Activated CD8-positive, alpha-beta memory T cell treated with anti-CD3 and anti-CD28 coated beads for 4 hours (primary cell): ENCODE results near the gene CIB4.

Experiments used
- DNase-seq, 2 donors: peaks; one replicate each; pipeline ENCODE4 v3.0.0-alpha.2; 2020; ENCODE audit warnings: low read depth in 2 of 2

Gene CIB4

DNA sequence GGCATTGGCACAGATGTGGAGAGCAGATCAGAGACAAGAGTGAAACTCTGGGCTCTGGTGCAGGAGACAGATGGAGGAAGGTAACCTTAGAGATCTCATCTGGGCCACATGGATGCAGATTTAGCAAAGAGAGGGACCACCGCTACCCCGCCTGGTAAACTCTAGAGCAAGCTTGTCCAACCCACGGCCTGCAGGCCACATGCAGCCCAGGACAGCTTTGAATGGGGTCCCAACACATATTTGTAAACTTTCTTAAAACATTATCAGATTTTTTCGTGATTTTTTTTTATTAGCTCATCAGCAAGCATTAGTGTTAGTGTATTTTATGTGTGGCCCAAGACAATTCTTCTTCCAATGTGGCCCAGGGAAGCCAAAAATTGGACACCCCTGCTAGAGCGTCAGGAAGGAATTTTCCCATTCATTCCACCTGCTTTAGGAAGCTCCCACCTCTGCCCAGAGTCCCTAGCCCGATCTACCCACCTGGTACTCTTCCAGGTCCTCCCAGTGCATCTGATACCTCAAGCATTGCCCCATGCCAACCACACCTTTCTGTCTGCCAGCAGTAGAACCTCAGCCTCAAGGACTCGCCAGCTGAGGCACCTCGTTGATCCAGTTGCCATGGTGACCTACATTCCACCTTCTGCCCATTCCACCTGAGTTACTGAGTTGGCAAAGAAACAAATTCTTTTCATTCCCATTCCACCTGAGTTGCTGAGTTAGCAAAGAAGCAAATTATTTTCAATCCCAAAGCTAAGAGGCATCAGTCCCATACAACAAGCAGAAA, at the start of gene CIB4:
Gene CIB4 (minus strand): TSS at position 586 of the 784 bp plus-strand sequence. CDS start 52 bp downstream, at position 534.
- DNase-seq, result no peak

DNA sequence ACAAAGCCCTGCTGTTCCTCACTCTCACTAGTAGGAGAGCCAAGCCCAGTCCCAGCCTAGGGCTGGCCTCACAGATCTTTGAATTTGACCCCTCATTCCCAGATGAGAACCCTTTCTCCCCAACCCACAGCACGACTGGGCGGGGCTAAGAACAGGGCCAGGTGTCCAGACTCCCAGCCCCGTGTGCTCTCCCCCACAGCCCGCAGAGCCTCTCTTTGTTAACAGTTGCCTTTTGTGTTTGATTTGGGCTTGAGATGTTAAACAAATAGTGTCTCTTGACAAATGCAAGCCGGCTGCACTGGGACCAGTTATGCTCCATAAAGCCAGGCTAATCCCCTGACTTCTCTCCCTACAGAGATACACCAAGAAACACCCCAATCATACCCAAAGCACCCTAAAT, 46.6 kb upstream of the CIB4 start:
- DNase-seq, result no peak

DNA sequence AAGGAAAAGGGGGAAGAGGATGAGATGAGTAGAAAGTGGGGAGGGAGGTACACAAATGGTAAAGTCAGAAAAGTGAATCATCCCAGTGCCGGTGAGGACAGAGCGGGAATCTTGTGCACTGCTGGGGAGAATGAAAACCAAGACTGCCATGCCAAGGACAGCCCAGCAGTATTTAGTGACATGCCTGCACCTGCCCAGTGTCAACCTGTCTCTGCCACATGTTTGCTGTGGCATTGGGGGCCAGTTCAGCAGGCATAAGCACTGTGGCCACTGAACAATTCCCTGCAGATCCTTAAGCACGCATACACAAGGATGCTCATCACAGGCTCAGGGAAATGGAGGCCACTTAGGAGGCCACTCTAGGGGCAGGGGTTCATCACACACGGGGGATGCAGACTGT, 46.2 kb upstream of the CIB4 start:
- no peak for DNase-seq

DNA sequence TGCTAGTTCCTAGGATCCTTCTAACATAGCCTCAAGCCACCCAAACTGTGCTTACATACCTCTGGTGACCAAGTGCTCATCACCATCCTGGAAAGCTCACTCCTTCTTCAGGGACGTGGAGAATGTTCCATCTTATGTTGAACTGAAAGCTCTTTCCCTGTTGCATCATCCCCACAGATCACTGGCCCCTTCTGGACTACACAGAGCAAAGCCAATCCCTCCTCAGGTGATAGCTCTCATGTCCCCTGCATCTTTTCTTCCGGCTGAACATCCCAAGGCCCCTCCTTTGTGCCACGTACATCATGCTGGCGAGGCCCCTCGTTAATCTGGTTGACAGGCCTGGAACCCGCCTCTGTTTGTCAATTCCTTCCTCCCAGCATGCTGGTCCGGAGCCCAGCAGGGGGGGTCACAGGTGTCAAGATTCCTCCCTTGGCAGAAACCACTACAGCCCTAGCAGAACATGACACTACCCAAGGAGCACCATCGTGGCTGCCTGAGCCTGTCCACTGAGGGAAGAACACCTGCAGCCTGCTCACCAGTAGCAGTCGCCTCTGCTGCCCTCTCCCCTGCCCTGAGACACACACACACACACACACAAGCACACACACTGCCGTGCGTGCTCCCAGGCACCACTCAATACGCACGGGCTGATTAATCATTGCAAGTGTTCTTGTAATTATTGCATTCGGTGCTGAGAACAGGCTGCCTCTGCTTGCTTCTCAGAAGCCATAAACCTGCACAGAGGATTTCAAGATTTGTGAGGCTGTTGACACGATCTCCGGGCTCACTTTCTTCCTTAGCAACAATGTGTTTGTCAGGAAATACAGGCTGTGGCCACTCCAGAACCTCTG, 45.0 kb upstream of the CIB4 start:
- DNase-seq, result no peak

DNA sequence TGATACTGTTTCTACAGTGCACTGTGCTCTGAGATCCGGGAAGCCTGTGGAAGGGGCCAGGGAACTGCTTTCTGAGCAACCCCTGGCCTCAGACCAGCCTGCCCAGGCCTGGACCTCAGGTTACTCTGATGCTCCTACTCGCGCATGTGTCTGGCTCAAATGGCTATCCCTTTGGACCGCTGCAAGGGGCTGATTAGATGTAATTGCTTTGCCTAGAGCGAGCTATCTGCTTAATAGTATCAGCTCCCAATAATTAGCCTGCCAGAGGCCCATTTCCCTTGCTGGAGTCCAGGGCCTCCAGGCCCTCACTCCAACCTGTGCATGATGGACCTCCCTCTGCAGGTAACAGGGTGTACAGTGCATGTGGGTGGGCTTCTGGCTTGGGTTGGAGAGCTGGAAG, 44.2 kb upstream of the CIB4 start:
- DNase-seq, result no peak

DNA sequence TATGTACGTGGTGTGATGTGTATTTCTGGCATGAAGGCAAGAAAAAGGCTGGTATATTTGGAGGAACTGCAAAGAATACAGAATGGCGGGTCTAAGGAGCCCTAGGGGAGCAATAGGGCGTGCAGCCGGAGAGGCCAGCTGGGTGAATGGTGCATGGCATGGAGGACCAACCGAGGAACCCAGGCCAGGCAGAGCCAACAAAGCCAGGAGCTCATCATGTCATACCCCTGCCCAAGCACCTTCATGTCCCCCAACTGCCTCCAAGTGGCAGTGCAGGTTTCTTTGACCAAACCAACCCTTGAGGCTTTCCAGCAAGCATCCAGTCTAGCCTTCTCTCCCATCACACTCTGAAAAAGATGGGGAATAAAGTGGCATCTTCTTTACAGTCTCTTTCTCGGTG, 42.4 kb upstream of the CIB4 start:
- DNase-seq, result no peak

DNA sequence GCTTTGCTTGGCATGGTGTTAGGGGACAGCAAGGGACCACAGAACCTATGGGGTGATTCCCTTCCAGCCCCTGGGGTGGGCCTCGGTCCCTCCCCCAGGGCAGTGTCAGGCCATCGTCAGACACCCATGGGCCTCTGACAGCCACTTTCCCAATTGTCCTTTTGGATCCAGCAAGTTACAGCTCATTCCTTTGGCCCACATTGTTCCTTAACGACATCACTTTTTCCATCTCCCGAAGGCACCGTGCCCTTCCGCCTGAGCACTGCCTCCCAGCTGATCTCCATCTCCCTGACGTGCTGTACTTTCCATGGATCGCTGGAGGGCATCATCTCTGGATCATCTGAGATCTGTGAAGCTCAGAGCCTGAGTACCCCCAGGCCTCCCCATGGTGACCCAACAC, 41.0 kb upstream of the CIB4 start:
- DNase-seq, result no peak

DNA sequence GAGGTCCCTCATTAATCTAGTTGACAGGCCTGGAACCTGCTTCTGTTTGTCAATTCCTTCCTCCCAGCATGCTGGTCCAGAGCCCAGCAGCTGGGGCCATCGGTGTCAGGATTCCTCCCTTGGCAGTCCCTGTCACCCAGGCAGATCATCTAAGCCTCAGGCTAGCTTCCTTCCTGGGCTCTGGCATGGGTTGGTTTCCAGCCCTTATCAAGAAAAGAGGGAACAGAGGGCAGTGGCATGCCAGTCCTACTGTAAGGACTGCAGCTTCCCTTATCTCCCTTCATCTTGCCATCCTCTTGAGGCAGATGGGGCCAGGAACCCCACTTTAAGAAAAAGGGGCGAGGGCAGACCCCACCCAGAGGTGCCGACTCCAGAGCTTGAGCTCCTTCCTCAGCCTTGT, 40.5 kb upstream of the CIB4 start:
- DNase-seq, result no peak

DNA sequence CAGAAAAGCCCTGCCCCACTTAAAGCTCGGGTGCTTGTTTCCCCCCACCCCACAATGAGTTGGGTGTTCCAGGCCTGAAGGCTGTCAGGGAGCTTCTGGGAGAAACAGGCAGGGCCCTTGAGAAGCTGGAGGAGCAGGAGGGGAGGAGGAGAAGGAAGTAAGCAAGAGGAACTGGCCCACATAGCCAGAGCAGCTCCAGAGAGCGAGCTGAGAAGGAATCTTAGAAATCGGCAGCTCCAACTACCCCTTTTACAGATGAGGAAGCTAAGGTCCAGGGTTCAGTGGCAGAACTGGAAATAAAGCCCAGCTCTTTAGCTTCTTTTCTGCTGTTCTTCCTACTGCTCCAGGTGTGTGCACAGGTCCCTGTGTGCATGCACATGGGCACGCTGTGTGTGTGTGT, 38.7 kb upstream of the CIB4 start:
- DNase-seq, result no peak

DNA sequence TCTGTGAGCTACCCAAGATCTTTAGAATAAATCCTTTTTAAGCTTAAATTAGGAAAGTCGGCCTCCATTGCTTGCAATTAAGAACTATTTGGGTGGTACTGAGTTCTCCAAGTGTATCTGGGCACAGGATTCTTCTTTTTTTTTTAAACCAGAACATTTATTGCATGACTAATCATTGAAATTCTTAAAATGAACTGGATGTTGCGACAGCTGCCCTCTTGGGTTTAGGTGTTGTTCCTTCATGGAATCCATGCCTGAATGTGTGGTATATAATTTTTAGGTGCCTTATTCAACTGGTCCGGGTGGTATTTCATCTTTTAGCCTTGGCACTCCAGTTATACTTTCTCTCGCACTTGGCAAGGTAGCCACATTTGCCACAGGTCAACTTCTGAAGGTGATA, 36.9 kb upstream of the CIB4 start:
- DNase-seq, result no peak

DNA sequence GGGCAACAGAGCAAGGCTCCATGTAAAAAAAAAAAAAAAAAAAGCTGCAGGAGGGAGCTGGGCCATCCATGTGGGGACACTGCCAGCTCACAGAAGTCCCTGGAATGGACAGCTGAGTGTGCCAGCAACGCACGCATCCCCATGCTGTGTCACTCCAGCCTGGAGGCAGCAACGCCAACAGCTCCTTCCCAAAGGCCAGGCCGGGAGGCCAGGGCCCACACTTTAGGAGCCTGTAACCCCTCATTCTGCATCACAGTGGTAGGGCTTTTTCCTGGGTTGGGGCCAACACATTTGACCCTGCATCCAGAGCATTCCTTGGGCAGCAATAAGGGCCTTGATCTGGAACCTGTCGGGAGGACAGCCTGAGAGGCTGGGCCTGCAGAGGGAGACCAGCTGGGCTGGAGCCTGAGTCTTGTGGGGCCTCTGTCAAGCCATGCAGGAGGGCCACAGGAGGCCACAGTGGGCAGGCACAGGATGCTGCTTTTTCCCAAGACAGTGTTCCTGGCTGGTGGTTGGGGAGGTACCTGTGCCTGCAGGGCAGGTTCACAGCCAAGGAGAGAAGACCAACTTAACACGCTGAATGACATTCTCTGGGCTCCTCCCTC, 34.6 kb upstream of the CIB4 start:
- no peak for DNase-seq

DNA sequence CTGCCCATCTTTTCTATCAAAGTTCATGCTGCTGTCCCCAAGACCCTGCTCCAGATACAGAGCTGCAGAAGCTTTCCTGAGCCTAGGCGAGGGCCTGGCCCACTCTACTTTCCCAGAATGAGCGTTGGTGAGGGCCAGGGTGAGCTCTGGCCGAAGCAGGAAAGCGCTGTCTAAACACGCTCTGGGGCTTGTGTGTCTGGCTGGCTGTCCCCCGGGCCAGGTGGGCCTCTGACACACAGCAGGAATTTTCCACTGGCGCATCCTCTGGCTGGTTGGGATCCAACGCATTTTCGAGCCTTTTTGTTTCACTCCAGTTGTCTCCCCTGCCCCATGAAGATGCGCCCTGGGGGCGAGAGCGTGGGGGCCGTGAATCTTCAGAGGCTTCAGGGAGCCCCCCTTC, 33.6 kb upstream of the CIB4 start:
- DNase-seq, result no peak

DNA sequence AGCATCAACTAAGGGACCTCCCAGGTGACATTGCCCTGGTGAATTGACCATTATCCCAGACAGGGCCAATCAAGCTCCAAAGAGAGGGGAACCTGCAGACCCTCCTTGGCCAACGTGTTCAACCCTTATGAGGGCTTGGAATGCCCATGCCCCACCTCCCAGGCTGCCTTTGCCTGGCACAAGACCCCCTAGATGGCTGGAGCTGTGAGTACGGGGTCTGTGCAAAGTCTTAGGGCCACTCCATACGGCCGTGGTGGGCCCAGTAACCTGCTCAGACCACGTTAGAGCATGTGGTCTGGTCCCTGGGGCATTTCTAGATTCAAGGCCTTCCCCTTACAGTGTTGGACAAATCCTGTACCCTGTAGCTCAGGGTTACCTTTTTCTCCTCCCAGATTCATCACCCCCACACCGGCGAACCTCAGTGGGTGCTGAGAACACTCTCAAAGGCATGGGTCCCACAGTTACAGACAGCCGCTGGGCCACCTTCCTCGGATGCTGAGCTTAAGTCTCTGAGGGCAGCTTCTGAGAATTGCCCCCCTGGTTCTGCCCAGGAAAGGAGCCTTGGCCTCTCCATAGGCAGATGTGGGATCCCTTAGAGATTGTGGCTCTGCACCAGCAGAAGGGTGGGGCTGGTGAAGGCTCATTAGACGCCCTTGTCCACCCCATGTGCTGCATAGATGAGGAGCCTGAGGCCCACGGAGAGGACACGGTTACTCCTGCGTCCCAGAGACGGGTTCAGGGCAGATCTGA, 33.0 kb upstream of the CIB4 start:
- DNase-seq, result no peak

DNA sequence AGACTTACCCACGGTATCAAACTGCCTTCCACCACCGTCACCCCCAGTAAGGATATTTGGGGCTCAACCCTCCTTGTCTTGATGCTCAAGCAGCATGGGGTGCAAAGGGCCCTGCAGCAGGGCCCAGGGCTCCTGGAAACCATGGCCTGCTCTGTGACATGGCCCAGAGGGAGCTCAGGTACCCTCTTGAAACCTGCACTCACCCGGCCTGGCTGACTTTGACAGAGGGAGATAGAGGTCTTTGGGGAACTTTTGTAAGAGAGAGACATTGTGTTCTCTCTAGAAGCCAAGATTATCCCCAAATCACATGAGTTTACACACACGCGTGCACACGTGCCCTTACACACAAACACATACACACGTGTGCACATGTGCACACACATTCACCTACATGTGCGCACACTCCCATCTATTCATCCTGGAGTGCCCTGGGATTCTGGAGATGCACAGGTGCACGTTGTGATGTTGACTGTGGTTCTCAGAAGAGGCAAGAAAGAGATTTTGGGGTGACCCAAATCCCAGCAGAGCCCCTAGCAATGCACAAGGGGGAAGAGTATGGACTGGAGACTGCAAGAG, 31.7 kb upstream of the CIB4 start:
- no peak for DNase-seq

DNA sequence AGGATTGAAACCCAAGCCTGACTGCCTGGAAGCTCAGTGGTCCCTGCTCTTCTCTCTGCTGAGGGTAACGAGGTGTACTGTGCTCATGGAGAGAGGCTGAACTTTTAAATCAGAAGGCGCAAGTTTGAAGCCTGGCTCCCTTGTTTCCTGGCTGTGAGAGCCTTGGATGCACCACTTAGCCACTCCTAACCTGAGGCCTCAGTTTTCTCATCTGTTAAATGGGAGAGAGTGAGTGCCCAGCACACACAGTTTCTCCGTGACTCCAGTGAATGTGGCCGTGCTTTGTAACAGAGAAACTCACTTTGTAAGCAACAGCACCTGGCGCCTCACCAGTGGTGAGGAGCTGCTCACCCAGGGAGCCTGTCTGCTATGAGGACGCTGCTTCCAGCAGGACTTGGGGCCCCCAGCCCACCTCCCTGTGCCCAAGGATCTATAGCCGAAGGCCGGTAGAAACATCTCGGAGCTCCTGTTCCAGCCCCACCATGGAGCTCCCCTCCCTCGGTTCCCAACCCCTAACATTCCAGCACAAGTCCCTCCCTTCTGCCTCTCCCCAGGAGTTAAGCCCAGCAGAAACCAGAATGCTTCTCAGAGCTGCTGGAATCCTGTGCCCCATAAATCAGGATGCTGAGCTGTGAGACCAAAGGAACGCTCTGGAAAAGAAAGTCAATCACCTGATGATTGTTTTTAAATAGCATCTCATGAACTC, 31.1 kb upstream of the CIB4 start:
- DNase-seq, result no peak

DNA sequence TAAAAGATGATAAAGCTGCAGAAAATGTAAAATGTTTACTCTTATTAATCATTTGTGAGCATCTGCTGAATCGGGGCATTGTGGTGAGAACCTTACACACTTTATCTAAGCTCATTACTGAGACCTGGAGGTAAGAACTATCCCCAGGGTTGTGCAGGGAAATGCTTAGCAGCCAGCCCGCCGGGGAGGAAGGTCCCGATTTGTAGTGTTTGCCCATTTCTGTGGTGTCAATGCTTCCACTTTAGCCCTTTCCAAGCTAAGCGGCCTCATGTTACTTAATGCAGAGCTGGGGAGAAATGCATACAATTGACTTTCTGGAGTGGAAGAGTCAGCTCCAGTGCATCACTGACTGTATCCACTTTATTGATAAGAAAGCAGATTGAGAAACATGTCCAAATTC, 30.5 kb upstream of the CIB4 start:
- no peak for DNase-seq

DNA sequence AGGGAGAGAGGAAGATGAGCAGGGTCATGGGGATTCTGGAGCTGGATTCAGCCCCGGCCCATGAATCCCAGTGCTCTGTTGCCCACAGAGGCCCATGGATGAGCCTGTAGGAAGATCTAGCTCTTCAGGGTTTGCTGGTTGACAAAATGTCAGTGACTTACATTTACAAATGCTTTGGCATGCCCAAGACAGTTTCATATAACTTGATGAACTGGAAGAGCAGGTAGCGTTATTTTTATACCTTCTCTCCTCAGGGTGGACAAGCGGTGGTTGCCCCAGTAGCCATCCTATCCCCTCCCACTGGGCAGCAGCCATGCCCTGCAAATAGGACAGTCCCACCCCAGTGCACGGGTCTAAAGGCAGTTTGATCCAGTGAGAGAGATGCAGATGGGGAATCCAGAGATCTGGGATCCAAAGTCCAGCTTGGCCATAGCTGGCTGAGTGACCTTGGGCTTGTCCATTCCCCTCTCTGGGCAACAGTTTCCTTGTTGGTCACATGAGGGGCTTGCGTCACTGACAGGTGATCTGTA, 29.8 kb upstream of the CIB4 start:
- no peak for DNase-seq

DNA sequence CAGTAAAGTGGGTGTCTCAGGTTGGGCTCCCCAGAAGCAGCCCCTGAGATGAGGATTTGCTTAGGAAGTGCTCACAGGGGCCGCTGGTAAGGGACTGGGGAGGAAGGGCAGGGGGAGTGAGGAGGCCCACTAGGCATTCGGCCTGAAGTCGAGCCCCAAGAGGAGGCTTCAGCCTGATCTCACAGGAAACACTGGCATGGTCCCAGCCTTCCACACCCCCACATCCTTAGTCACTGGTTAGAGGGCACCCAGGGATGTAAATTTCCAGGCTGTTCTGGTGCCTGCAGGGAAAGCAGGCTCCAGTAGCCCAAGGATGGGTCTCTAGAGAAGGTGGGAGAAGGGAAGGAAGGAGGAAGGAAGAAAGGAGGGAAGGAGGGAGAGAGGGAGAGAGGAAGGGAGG, 29.0 kb upstream of the CIB4 start:
- no peak for DNase-seq

DNA sequence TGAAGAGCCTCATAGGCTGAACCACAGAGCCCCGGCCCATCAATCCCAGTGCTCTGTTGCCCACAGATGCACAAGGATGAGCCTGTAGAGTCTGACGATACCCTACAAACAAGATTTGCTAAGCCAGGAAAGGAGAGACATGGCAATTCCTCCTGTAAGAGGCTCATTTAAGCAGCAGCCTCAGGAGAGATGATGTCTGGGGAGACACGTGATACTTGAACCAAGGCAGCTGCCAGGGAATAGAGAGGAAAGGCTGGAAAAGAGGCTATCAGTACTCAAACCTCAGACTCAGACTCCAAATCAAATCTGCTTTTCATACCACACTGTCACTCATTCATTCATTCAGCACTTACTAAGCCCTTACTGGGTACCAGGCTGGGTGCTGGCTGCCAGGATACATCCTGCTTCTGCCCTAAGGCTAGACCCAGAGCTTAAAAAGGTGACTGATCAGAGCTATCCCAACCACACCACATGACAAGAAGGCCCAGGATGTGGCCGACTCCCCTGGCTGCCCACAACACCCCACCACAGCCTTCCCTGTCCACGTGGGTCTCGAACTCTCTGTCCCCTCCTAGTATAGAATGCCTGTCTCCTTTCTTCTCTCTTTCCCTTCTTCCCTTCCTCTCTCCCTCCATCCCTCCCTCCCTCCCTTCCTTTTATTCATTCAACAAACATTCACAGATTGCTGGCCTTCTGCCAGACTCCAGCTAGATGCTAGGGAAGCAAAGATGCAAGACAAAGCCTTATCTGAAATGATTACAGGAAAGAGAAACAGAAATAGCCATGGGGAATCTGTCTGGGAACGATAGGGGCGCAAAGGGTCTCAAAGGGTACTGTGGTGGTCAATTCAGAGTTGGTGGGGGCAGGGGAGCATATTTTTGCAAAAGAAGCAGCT, 27.9 kb upstream of the CIB4 start:
- no peak for DNase-seq

DNA sequence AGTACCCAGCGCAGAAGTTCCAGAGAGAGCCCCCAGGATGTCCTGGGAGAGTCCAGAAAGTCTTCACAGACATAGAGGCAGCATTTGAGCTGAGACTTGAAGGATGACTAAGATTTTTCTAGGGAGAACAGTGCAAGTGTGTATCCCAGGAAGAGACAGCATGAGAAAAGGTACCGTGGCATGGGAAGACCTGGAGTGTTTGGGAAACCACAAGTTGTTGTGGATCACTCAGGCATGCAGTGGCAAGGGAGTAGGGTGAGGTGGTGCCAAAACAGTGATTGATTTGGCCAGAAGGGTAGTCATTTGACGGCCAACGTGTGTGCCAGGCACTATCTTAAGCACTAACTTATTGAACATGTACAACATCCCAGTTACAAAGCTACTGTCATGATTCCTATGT, 26.9 kb upstream of the CIB4 start:
- DNase-seq, result no peak
